Testis (tissue), 2 donors: ENCODE measurements around the gene AXIN1.

Source experiments
- CTCF ChIP-seq, 3 experiments: fragments of 450-650 bp in 2 of 3; fragments of 200-600 bp in 1 of 3; sonication (generic) in 1 of 3; IDR thresholded peaks; one replicate each; pipeline ENCODE4 v1.5.1; 2016 to 2019; ENCODE audit warnings: antibody characterized with exemption in 3 of 3, mild to moderate bottlenecking in 2 of 3, moderate library complexity in 1 of 3
- POLR2A ChIP-seq: fragments of 450-650 bp; IDR thresholded peaks from one replicate; pipeline ENCODE4 v1.6.1; 2017; ENCODE audit warnings: antibody characterized with exemption, mild to moderate bottlenecking, moderate library complexity

DNA sequence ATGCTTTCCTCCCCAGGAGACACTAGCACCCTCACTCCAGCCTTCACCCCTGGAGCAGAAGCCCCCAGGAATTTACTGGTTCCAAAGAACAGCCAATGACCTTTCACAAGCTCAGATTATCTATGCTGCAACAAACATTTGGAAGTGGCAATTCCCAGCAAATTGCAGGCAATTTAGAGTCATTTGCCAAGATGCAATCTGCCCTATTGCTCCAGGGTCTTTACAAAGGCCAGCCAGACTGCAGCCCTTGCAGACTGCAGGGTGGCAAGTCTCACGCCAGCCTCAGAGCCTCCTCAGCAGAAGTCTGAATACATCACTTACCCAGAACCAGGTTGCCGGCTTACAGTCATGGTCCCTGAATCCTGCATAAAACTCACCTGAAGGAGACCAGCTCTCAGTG lies 21.8 kb downstream of the AXIN1 start:
- no peak for TF ChIP-seq CTCF (IDR thresholded peaks at IDR 0.05)
- no peak for TF ChIP-seq POLR2A
